CD4-positive, alpha-beta T cell (primary cell): ENCODE data around the gene NUDT9. TPM values are rescaled to one million over a fixed set of nuclear protein-coding genes. Genes with fewer than 3 reads are reported as not detected.
"Not testable (repeated sequence)": the region's sequence is repeated elsewhere in the genome, so short reads cannot be mapped to it uniquely, and the experiment has no call there.

Experiments used
- ATAC-seq: fragments of 200-7000 bp; cut with Tn5 transposase; one replicate; pipeline ENCODE4 v1.10.0; 2022; ENCODE audit warnings: mild to moderate bottlenecking; ENCODE audit not compliant: poor library complexity
- CTCF ChIA-PET: fragments of 350-600 bp; sonication (Branson Sonifier 250); formaldehyde crosslinking; loops from one replicate; lab custom pipeline; 2021; ENCODE audit warnings: antibody characterized with exemption, inconsistent platforms; lab: Charles Lee
- POLR2A ChIA-PET: fragments of 350-600 bp; sonication (Branson Sonifier 250); formaldehyde crosslinking; loops from one replicate; lab custom pipeline; 2021; ENCODE audit warnings: antibody characterized with exemption, inconsistent platforms; lab: Charles Lee
- DNase-seq, 14 experiments: peaks; one replicate each; pipeline ENCODE4 v3.0.0-alpha.2; 2013 to 2020; ENCODE audit warnings: mixed read lengths in 2 of 14
- H3K27ac ChIP-seq, 2 donors: one replicate each; pipeline versions ENCODE4 v1.5.1 to v1.7.0; 2013; ENCODE audit warnings: low read length in 2 of 2, low read depth in 1 of 2, mild to moderate bottlenecking in 1 of 2
- H3K27me3 ChIP-seq, 2 experiments: 1 replicate in 1 of 2; 2 replicates in 1 of 2; pipeline versions ENCODE4 v1.6.1 to v1.7.0; 2013; ENCODE audit warnings: low read length in 2 of 2, control low read depth in 1 of 2, mild to moderate bottlenecking in 1 of 2, moderate library complexity in 1 of 2; ENCODE audit not compliant: insufficient read depth in 2 of 2, control insufficient read depth in 1 of 2
- H3K36me3 ChIP-seq: one replicate; pipeline ENCODE4 v1.6.1; 2013; ENCODE audit warnings: low read length, control low read depth; ENCODE audit not compliant: insufficient read depth
- H3K4me1 ChIP-seq: one replicate; pipeline ENCODE4 v1.6.1; 2013; ENCODE audit warnings: low read length, control low read depth; ENCODE audit not compliant: insufficient read depth
- H3K4me3 ChIP-seq: one replicate; pipeline ENCODE4 v1.5.1; 2013; ENCODE audit warnings: mild to moderate bottlenecking, low read length, moderate library complexity
- H3K9me3 ChIP-seq, 2 experiments: 1 replicate in 1 of 2; 2 replicates in 1 of 2; pipeline versions ENCODE4 v1.6.1 to v1.7.0; 2013; ENCODE audit warnings: low read length in 2 of 2, mild to moderate bottlenecking in 2 of 2, control low read depth in 1 of 2, moderate library complexity in 1 of 2; ENCODE audit not compliant: control insufficient read depth in 1 of 2, insufficient read depth in 1 of 2
- H3K27ac Mint-ChIP-seq: one replicate; pipeline ENCODE4 v1.8.0; 2020; ENCODE audit warnings: mixed read lengths
- H3K27me3 Mint-ChIP-seq: one replicate; pipeline ENCODE4 v1.8.0; 2021; ENCODE audit warnings: mixed read lengths
- H3K36me3 Mint-ChIP-seq: one replicate; pipeline ENCODE4 v1.8.0; 2021; ENCODE audit warnings: low read depth, mixed read lengths
- H3K4me1 Mint-ChIP-seq: one replicate; pipeline ENCODE4 v1.8.0; 2021; ENCODE audit warnings: low read depth, mixed read lengths
- H3K4me3 Mint-ChIP-seq: one replicate; pipeline ENCODE4 v1.8.0; 2020; ENCODE audit warnings: mild to moderate bottlenecking, mixed read lengths
- H3K9me3 Mint-ChIP-seq: one replicate; pipeline ENCODE4 v1.8.0; 2020; ENCODE audit warnings: mixed read lengths
- intact Hi-C, 2 experiments: fragments of 100-400 bp; cut with DNase I in 1 of 2; cut with micrococcal nuclease in 1 of 2; formaldehyde crosslinking; loops; one replicate each; pipeline versions ENCODE4 v1.15.1 to v1.9.0; 2023 to 2025; cut with DNase I, micrococcal nuclease
- total RNA-seq, 174 experiments: library from RNA in 2 of 174; stranded (reverse) in 2 of 174; gene quantifications; one replicate each; pipeline ENCODE4 v1.2.3 and lab custom pipeline; 2021 to 2026
- TF ChIP-seq, protein P1 (sequence below): fragments of 200-600 bp; IDR thresholded peaks from one replicate; pipeline ENCODE4 v1.8.0; 2022; ENCODE audit warnings: antibody characterized with exemption, mild to moderate bottlenecking

Gene NUDT9
- total RNA-seq, 2 experiments from 2014 or later, result 4.4 to 4.8 TPM

DNA sequence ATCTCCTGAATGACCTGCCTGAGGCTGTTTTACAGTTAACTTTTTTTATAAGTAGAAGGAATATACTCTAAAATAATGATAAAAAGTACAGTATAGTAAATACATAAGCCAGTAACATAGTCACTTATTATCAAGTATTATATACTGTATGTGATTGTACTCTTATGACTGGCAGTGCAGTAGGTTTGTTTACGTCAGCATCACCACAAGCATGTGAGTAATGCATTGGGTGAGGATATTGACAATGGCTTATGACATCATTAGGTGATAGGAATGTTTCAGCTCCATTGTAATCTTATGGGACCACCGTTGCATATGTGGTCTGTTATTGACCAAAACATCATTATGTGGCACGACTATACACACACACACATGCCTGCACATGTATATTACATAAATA, 20.5 kb downstream of the NUDT9 start:
- POLR2A ChIA-PET, result interaction anchor here (0.6 to 1.5 kb wide), 2 partner anchors 20 to 74 kb away, joined by 3 to 4 read pairs; partner anchors contain the start of gene NUDT9
- Mint-ChIP-seq H3K27me3 (no peaks in the 10 kb centered on the region), H3K4me1 (no peaks in the 10 kb centered on the region), H3K27ac (no peak overlapping the region), H3K9me3 (no peaks in the 10 kb centered on the region), H3K36me3 (peaks cover 87% of the 10 kb centered on the region), H3K4me3 (no peak overlapping the region)
- Histone ChIP-seq H3K4me3 (no peak overlapping the region), H3K4me1 (no peaks in the 10 kb centered on the region), H3K9me3 (no peaks in the 10 kb centered on the region), H3K27ac (no peak overlapping the region), H3K36me3 (peaks cover 51% of the 10 kb centered on the region), H3K27me3 (no peaks in the 10 kb centered on the region)
- TF ChIP-seq, protein P1, sequence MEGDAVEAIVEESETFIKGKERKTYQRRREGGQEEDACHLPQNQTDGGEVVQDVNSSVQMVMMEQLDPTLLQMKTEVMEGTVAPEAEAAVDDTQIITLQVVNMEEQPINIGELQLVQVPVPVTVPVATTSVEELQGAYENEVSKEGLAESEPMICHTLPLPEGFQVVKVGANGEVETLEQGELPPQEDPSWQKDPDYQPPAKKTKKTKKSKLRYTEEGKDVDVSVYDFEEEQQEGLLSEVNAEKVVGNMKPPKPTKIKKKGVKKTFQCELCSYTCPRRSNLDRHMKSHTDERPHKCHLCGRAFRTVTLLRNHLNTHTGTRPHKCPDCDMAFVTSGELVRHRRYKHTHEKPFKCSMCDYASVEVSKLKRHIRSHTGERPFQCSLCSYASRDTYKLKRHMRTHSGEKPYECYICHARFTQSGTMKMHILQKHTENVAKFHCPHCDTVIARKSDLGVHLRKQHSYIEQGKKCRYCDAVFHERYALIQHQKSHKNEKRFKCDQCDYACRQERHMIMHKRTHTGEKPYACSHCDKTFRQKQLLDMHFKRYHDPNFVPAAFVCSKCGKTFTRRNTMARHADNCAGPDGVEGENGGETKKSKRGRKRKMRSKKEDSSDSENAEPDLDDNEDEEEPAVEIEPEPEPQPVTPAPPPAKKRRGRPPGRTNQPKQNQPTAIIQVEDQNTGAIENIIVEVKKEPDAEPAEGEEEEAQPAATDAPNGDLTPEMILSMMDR, result no peak
- CTCF ChIA-PET, result interaction anchor here (0.8 kb wide), 1 partner anchor 28 kb away, joined by 3 read pairs; no protein-coding TSS in a partner anchor
- intact Hi-C loops, result no loop called here
- DNase-seq (no peak), ATAC-seq (no peak)

DNA sequence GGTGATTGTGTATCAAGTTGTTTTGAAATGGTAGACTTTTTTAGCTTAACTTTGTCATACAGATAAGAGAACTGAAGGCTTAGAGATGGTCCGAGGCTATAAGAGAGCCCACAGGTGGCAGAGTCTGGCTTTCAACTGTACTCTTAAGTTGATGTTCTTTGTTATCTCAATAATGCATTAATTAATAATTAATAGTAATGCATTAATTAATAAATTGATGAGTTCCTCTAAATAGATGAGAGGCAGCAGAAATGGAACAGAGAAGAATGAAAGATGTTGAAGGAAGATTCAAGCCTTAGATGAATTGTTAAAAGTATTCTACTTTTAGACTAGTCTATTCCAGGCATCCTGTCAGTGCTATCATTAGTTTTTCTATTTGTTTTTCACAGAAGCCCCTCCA, 22.4 kb downstream of the NUDT9 start:
- Mint-ChIP-seq H3K36me3 (peaks cover 76% of the 10 kb centered on the region), H3K27me3 (no peaks in the 10 kb centered on the region), H3K4me1 (no peaks in the 10 kb centered on the region), H3K27ac (no peak overlapping the region), H3K4me3 (no peak overlapping the region), H3K9me3 (no peaks in the 10 kb centered on the region)
- ChIA-PET CTCF (no interaction called here), POLR2A (interaction anchor here (1.3 kb wide), 1 partner anchor 54 kb away, joined by 3 read pairs; the partner anchor contains the start of gene HSD17B11)
- Histone ChIP-seq H3K36me3 (peaks cover 44% of the 10 kb centered on the region), H3K9me3 (no peaks in the 10 kb centered on the region), H3K4me3 (no peak overlapping the region), H3K27me3 (no peaks in the 10 kb centered on the region), H3K27ac (no peak overlapping the region), H3K4me1 (no peaks in the 10 kb centered on the region)
- intact Hi-C loops, result no loop called here
- ATAC-seq (no peak), DNase-seq (no peak)
- TF ChIP-seq, protein P1, result no peak

DNA sequence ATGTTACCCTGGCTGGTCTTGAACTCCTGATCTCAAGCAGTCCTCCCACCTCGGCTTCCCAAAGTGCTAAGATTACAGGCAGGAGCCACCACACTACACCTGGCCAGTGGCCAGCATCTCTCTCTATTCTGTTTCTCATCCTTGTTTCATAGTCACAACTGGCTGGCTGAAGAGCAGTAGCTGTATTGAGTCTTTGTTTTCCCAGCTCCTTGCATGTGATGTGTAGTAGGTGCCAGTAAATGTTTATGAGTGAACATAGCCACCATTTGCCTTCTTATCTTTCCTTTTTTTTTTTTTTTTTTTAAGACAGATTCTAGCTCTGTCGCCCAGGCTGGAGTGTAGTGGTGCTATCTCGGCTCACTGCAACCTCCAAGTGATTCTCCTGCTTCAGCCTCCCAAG, 23.6 kb downstream of the NUDT9 start:
- DNase-seq (no peak), ATAC-seq (no peak)
- H3K4me1 Mint-ChIP-seq, result no peaks in the 10 kb centered on the region
- no peak overlapping the region for H3K27ac Mint-ChIP-seq
- intact Hi-C loops, result no loop called here
- no peaks in the 10 kb centered on the region for H3K27me3 Mint-ChIP-seq
- TF ChIP-seq, protein P1, result no peak
- Histone ChIP-seq H3K27me3 (no peaks in the 10 kb centered on the region), H3K36me3 (peaks cover 47% of the 10 kb centered on the region), H3K9me3 (no peaks in the 10 kb centered on the region), H3K27ac (no peak overlapping the region), H3K4me3 (no peak overlapping the region), H3K4me1 (no peaks in the 10 kb centered on the region)
- no peaks in the 10 kb centered on the region for H3K9me3 Mint-ChIP-seq
- CTCF ChIA-PET, result interaction anchor here (0.7 to 0.8 kb wide), 2 partner anchors 70 to 923 kb away, joined by 3 read pairs; no protein-coding TSS in a partner anchor
- no peak overlapping the region for H3K4me3 Mint-ChIP-seq
- H3K36me3 Mint-ChIP-seq, result peaks cover 70% of the 10 kb centered on the region
- POLR2A ChIA-PET, result no interaction called here

DNA sequence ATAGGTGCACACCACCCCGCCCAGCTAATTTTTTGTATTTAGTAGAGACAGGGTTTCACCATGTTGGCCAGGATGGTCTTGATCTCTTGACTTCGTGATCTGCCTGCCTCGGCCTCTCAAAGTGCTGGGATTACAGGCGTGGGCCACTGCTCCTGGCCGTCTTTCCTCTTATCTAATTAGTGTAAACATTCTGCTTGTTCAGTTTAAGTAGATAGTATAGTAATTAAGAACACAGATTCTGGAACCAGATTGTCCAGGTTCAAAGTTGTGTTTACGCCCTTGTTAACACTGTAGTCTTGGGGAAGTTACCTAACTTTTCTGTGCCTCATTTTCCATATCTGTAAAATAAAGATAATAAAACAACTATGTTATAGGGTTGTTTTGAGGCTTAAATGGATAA, 24.0 kb downstream of the NUDT9 start:
- H3K36me3 ChIP-seq, result peaks cover 51% of the 10 kb centered on the region
- POLR2A ChIA-PET, H3K27ac ChIP-seq, intact Hi-C loops, H3K4me1 ChIP-seq, H3K4me3 ChIP-seq, H3K4me3 Mint-ChIP-seq, H3K4me1 Mint-ChIP-seq, H3K9me3 ChIP-seq, DNase-seq, H3K27me3 Mint-ChIP-seq, H3K27me3 ChIP-seq, H3K9me3 Mint-ChIP-seq, ATAC-seq, H3K27ac Mint-ChIP-seq: not testable (repeated sequence)
- H3K36me3 Mint-ChIP-seq, result peaks cover 72% of the 10 kb centered on the region
- CTCF ChIA-PET, result interaction anchor here (0.7 to 0.8 kb wide), 2 partner anchors 70 to 923 kb away, joined by 3 read pairs; no protein-coding TSS in a partner anchor
